Keratinocyte (primary cell): ENCODE data around the gene MYCBPAP.

Source experiments
- EZH2 ChIP-seq: IDR thresholded peaks from one replicate; pipeline ENCODE4 v1.6.1; 2012; ENCODE audit warnings: inconsistent platforms, mild to moderate bottlenecking, low read length, moderate library complexity
- TF ChIP-seq, protein P1 (sequence below), 3 experiments: IDR thresholded peaks in 1 of 3; conservative IDR thresholded peaks in 1 of 3; optimal IDR thresholded peaks in 1 of 3; 2 replicates in 2 of 3; 3 replicates in 1 of 3; pipeline versions ENCODE3 to v1.5.1; 2011; ENCODE audit warnings: low read length in 3 of 3, mild to moderate bottlenecking in 3 of 3, moderate library complexity in 2 of 3, control low read depth in 1 of 3, inconsistent platforms in 1 of 3; ENCODE audit not compliant: insufficient read depth in 2 of 3; ENCODE audit errors: extremely low read depth in 1 of 3

DNA sequence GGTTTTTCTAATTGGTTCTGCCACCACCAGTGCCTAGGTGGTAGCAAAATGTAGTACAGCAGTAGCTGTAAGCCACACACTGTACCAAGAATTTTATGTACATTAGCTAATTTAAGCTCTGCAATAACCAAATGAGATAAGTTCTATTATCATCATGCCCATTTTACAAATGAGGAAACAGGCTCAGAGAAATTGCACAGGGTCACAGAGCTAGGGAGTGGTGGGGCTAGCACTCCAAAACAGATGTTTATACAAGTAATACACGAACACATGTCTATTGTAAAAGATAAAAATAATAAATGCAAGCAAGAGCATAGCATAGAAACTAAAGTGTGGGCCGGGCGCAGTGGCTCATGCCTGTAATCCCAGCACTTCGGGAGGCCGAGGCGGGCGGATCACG, 16.0 kb upstream of the MYCBPAP start:
- TF ChIP-seq, protein P1, sequence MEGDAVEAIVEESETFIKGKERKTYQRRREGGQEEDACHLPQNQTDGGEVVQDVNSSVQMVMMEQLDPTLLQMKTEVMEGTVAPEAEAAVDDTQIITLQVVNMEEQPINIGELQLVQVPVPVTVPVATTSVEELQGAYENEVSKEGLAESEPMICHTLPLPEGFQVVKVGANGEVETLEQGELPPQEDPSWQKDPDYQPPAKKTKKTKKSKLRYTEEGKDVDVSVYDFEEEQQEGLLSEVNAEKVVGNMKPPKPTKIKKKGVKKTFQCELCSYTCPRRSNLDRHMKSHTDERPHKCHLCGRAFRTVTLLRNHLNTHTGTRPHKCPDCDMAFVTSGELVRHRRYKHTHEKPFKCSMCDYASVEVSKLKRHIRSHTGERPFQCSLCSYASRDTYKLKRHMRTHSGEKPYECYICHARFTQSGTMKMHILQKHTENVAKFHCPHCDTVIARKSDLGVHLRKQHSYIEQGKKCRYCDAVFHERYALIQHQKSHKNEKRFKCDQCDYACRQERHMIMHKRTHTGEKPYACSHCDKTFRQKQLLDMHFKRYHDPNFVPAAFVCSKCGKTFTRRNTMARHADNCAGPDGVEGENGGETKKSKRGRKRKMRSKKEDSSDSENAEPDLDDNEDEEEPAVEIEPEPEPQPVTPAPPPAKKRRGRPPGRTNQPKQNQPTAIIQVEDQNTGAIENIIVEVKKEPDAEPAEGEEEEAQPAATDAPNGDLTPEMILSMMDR (optimal IDR thresholded peaks at IDR 0.05 in 1 of 3, IDR thresholded peaks at IDR 0.05 in 1 of 3, conservative IDR thresholded peaks at IDR 0.05 in 1 of 3; ENCODE audit: extremely low read depth in 1 of 3, insufficient read depth in 2 of 3, low read length in 3 of 3), result no peak
- TF ChIP-seq EZH2, result no peak
